ENCODE results near the gene OOSP1.
"Not testable (repeated sequence)": the region's sequence is repeated elsewhere in the genome, so short reads cannot be mapped to it uniquely, and the experiment has no call there.

Gene OOSP1

GRCh38 chr11:59938132-59938531 lies at the start of gene OOSP1:
TSS of gene OOSP1 (plus strand) at chr11:59938432. CDS start at chr11:59938455, 23 bp downstream.
- no peak for DNase-seq

GRCh38 chr11:59891781-59892181 lies 46.5 kb upstream of the OOSP1 start:
- peak; percentile 48 for DNase-seq

- DNase-seq: no peak
Observed at GRCh38 chr11:59894616-59895015, 43.6 kb upstream of the OOSP1 start.

- DNase-seq: no peak
Observed at GRCh38 chr11:59898046-59898445, 40.2 kb upstream of the OOSP1 start.

- no peak for DNase-seq
Observed at GRCh38 chr11:59898650-59899049, 39.6 kb upstream of the OOSP1 start.

GRCh38 chr11:59899532-59899931 lies 38.7 kb upstream of the OOSP1 start:
- peak; percentile 41 for DNase-seq

GRCh38 chr11:59900366-59901126 lies 37.7 kb upstream of the OOSP1 start:
- no peak for DNase-seq

GRCh38 chr11:59901306-59901705 lies 36.9 kb upstream of the OOSP1 start:
- DNase-seq: no peak

- not testable (repeated sequence) for DNase-seq
Observed at GRCh38 chr11:59903569-59903968, 34.7 kb upstream of the OOSP1 start.

- peak; percentile 7 for DNase-seq
Observed at GRCh38 chr11:59918480-59918879, 19.8 kb upstream of the OOSP1 start.

GRCh38 chr11:59918987-59919589 lies 19.1 kb upstream of the OOSP1 start:
- DNase-seq: peak; percentile 80

GRCh38 chr11:59923813-59924212 lies 14.4 kb upstream of the OOSP1 start:
- no peak for DNase-seq

GRCh38 chr11:59931688-59932087 lies 6.5 kb upstream of the OOSP1 start:
- DNase-seq: no peak

GRCh38 chr11:59938718-59939117 lies 486 bp downstream of the OOSP1 start:
- no peak for DNase-seq

- no peak for DNase-seq
Observed at GRCh38 chr11:59939482-59939881, 1.2 kb downstream of the OOSP1 start.

- DNase-seq: no peak
Observed at GRCh38 chr11:59941091-59941490, 2.9 kb downstream of the OOSP1 start.

- no peak for DNase-seq
Observed at GRCh38 chr11:59943997-59944714, 5.9 kb downstream of the OOSP1 start.

GRCh38 chr11:59944720-59945119 lies 6.5 kb downstream of the OOSP1 start:
- no peak for DNase-seq

GRCh38 chr11:59953463-59954218 lies 15.4 kb downstream of the OOSP1 start:
- DNase-seq: no peak

- DNase-seq: peak; percentile 22
Observed at GRCh38 chr11:59954219-59954847, 16.1 kb downstream of the OOSP1 start.

GRCh38 chr11:59957094-59957493 lies 18.9 kb downstream of the OOSP1 start:
- DNase-seq: peak; percentile 35

GRCh38 chr11:59960502-59961381 lies 22.5 kb downstream of the OOSP1 start:
- DNase-seq: peak; percentile 91
